SH-SY5Y (cell line): ENCODE data around the gene RAB3GAP2.

ENCODE experiments used
- GATA2 ChIP-seq: IDR thresholded peaks from 2 replicates; pipeline ENCODE4 v1.6.1; 2011; ENCODE audit warnings: mild to moderate bottlenecking, low read depth, low read length
- GATA3 ChIP-seq: IDR thresholded peaks from 2 replicates; pipeline ENCODE4 v1.6.1; 2011; ENCODE audit warnings: low read depth, mild to moderate bottlenecking, low read length, moderate library complexity

DNA sequence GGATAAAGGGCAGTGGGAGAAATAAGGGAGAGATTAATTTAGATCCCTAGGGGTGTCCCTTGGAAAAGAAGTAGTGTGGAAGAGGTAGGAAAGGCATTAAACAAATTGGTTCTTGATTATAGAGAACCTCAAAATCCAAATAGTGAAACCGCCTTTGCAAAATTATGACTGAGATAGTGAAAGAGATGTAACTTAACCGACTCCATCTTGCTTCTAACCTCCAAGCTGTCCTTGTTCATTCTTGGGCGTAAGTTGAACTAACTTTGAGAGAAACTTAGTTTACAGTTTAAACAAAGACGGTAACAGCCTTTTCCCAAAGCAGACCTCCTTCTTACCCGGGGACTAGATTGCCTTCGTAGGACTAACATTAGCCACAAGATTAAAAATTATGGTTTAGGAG lies 3.2 kb upstream of the RAB3GAP2 start:
- TF ChIP-seq GATA3: no peak
- no peak for TF ChIP-seq GATA2
